ENCODE data around the gene RNF157. TPM values are rescaled to one million over a fixed set of nuclear protein-coding genes. Genes with fewer than 3 reads are reported as not detected.

RNF157 gene
- total and polyA plus RNA-seq, 9 of the 15 experiments (the other 6 are each of a cell fraction or from before 2014, with no cell fraction given), result 8.1 to 31.7 (median 20.8) TPM

DNA sequence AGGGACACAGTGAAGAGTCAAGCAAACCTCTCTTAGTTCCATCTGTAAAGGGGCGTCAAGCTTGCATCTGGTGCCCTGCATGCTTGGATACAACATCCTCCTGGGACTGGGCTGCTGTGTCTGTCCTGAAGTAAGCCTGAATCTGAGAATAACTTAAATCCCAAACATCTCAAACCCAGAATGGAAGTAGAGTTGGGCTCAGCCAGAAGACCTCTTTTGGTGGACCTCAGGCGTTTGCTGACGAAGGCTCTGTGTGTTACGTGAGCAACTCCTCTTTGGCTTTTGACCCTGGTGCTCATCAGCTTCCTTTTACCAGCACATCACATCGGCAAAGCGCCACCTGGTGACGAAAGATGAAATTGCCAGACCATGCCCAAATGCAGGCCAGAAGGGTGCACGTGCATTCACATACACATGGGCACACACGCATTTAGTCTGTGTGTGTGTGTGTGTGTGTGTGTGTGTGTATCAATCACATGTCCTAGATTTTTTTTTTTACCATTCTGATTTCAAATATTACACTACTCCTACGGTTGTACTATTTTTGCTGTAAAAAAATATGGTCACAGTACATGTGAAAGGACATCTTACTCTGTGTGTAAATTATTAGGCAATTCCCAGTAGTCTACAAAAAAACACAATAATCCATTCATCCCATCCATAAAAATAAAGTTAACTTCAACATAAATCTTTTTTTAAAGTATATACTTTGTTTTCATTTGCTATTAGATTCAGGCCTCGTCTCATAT is 58.1 kb downstream of the RNF157 start (continued):
- 0 out of 2 replicates have a peak, but pooled peaks have one; percentile 16 for TF ChIP-seq FOXP1 (CRISPR knock-in tag; IDR thresholded peaks at IDR 0.05)
- no peak for TF ChIP-seq MYBL2 (IDR thresholded peaks at IDR 0.05; ENCODE audit: low read depth)
- no peak for TF ChIP-seq MYBL2 (CRISPR knock-in tag; IDR thresholded peaks at IDR 0.05; ENCODE audit: borderline replicate concordance)
- TF ChIP-seq DDX20 (tag; IDR thresholded peaks at IDR 0.05; ENCODE audit: low read depth), result no peak
- TF ChIP-seq, protein P1, sequence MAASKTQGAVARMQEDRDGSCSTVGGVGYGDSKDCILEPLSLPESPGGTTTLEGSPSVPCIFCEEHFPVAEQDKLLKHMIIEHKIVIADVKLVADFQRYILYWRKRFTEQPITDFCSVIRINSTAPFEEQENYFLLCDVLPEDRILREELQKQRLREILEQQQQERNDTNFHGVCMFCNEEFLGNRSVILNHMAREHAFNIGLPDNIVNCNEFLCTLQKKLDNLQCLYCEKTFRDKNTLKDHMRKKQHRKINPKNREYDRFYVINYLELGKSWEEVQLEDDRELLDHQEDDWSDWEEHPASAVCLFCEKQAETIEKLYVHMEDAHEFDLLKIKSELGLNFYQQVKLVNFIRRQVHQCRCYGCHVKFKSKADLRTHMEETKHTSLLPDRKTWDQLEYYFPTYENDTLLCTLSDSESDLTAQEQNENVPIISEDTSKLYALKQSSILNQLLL (CRISPR knock-in tag; IDR thresholded peaks at IDR 0.05; ENCODE audit: borderline replicate concordance), result no peak
- TF ChIP-seq, protein P2, sequence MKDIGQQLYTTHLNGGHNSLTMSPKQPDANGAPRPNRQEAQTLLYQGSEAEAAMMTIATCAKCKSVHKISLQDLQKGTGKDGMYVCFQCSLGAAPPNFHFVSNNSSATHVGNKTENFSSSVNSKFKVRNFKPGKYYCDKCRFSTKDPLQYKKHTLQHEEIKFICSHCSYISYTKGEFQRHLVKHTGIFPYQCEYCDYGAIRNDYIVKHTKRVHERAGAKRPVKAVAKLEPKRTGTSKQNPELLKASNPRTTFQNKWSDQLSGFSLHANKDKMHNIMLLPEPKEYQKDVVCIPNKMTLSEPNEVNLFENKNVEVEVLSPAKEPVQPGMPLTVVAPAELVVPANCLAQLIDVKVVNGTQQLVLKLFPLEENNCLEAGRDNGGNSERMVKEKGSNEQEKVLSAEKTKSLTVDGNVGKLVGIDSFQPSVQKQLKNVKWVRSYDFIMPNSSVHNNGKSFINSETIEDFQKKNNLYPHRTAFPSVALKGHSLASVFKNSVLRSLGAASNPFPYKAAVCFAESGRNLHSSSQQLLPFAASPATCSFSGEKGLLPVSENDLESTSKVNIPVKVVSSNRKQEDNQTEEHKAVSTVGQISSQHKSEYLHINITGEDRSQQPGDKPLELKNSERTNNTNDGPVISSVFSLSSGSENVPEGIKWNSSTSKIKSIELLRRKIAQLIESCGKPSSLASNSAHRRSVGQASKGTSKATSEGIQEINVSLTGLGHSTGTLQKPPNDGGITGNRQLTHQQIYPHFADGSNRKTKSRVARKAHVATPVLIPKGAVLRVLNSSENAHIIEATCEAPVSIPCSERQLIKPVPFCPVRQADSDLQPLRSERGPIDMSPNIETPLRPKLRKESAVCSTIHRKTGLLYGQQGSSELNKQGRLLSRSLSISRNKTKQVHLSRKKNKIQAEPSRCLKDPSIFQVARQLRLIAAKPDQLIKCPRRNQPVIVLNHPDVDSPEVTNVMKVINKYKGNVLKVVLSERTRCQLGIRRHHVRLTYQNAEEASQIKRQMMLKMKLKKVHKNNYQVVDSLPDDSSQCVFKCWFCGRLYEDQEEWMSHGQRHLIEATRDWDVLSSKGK (CRISPR knock-in tag; IDR thresholded peaks at IDR 0.05), result no peak
- TF ChIP-seq, protein P3, sequence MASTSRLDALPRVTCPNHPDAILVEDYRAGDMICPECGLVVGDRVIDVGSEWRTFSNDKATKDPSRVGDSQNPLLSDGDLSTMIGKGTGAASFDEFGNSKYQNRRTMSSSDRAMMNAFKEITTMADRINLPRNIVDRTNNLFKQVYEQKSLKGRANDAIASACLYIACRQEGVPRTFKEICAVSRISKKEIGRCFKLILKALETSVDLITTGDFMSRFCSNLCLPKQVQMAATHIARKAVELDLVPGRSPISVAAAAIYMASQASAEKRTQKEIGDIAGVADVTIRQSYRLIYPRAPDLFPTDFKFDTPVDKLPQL (IDR thresholded peaks at IDR 0.05; ENCODE audit: extremely low read depth, insufficient read length), result no peak
- TF ChIP-seq ZFP30 (CRISPR knock-in tag; IDR thresholded peaks at IDR 0.05; ENCODE audit: borderline replicate concordance), result no peak
- peak in 1 of 2 experiments; percentile 80; a peak in 1 of 4 replicates for TF ChIP-seq RCOR1 (IDR thresholded peaks at IDR 0.05; ENCODE audit: borderline replicate concordance in 1 of 2, low read depth in 2 of 2, low read length in 2 of 2)
- TF ChIP-seq MCM2 (IDR thresholded peaks at IDR 0.05; ENCODE audit: low read depth), result no peak
- TF ChIP-seq RBM22 (IDR thresholded peaks at IDR 0.05; ENCODE audit: low read depth, low read length, poor library complexity, severe bottlenecking), result no peak
- peak; percentile 30; the same call in 1 of the 2 replicates for TF ChIP-seq CEBPG (CRISPR knock-in tag; IDR thresholded peaks at IDR 0.05)
- TF ChIP-seq CEBPG (tag; conservative IDR thresholded peaks at IDR 0.05 in 1 of 2, IDR thresholded peaks at IDR 0.05 in 1 of 2), result no peak
- TF ChIP-seq, protein P4, sequence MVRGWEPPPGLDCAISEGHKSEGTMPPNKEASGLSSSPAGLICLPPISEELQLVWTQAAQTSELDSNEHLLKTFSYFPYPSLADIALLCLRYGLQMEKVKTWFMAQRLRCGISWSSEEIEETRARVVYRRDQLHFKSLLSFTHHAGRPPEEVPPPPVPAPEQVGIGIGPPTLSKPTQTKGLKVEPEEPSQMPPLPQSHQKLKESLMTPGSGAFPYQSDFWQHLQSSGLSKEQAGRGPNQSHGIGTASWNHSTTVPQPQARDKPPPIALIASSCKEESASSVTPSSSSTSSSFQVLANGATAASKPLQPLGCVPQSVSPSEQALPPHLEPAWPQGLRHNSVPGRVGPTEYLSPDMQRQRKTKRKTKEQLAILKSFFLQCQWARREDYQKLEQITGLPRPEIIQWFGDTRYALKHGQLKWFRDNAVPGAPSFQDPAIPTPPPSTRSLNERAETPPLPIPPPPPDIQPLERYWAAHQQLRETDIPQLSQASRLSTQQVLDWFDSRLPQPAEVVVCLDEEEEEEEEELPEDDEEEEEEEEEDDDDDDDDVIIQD (CRISPR knock-in tag; IDR thresholded peaks at IDR 0.05), result no peak
- no peak for TF ChIP-seq ZNF778 (CRISPR knock-in tag; IDR thresholded peaks at IDR 0.05)
- TF ChIP-seq, protein P5, sequence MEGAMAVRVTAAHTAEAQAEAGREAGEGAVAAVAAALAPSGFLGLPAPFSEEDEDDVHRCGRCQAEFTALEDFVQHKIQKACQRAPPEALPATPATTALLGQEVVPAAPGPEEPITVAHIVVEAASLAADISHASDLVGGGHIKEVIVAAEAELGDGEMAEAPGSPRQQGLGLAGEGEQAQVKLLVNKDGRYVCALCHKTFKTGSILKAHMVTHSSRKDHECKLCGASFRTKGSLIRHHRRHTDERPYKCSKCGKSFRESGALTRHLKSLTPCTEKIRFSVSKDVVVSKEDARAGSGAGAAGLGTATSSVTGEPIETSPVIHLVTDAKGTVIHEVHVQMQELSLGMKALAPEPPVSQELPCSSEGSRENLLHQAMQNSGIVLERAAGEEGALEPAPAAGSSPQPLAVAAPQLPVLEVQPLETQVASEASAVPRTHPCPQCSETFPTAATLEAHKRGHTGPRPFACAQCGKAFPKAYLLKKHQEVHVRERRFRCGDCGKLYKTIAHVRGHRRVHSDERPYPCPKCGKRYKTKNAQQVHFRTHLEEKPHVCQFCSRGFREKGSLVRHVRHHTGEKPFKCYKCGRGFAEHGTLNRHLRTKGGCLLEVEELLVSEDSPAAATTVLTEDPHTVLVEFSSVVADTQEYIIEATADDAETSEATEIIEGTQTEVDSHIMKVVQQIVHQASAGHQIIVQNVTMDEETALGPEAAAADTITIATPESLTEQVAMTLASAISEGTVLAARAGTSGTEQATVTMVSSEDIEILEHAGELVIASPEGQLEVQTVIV (CRISPR knock-in tag; IDR thresholded peaks at IDR 0.05; ENCODE audit: borderline replicate concordance), result no peak
- no peak for TF ChIP-seq ZNF785 (CRISPR knock-in tag; IDR thresholded peaks at IDR 0.05)
